ENCODE results near the gene SNRPA1.

- TF ChIP-seq CTCF (IDR thresholded peaks at IDR 0.05; ENCODE audit: insufficient read depth, low read length, poor library complexity, severe bottlenecking) (no peak), EZH2phosphoT487 (conservative IDR thresholded peaks at IDR 0.05; ENCODE audit: low read length) (no peak)
Measured at GRCh38 chr15:101317336-101317872, 22.4 kb upstream of the SNRPA1 start.
